GM12801 (cell line): ENCODE data around the gene ZNF20.

ENCODE experiments used
- CTCF ChIP-seq: IDR thresholded peaks from one replicate; pipeline ENCODE4 v1.5.1; 2011; ENCODE audit warnings: control low read depth; ENCODE audit not compliant: insufficient read length; ENCODE audit errors: extremely low read depth

Gene ZNF20

GRCh38 chr19:12111176-12111575 is 29.0 kb downstream of the ZNF20 start:
- TF ChIP-seq CTCF, result no peak

- TF ChIP-seq CTCF, result no peak
These were observed 42.1 kb downstream of the ZNF20 start for GRCh38 chr19:12098040-12098439.

GRCh38 chr19:12095111-12095790 is 44.9 kb downstream of the ZNF20 start:
- TF ChIP-seq CTCF, result no peak

GRCh38 chr19:12093777-12094176 is 46.4 kb downstream of the ZNF20 start:
- TF ChIP-seq CTCF, result no peak

GRCh38 chr19:12092956-12093355 is 47.2 kb downstream of the ZNF20 start:
- TF ChIP-seq CTCF, result no peak

GRCh38 chr19:12092065-12092867 is 47.9 kb downstream of the ZNF20 start:
- TF ChIP-seq CTCF, result no peak

GRCh38 chr19:12090807-12091206 is 49.3 kb downstream of the ZNF20 start:
- TF ChIP-seq CTCF, result no peak
